GM12872 (cell line): ENCODE measurements around the gene PPFIBP2.

Experiments
- TF ChIP-seq, protein P1 (sequence below): IDR thresholded peaks from 3 replicates; pipeline ENCODE4 v1.5.1; 2011; ENCODE audit warnings: low read depth, mild to moderate bottlenecking, low read length, moderate library complexity; ENCODE audit not compliant: insufficient read depth

Gene PPFIBP2

DNA sequence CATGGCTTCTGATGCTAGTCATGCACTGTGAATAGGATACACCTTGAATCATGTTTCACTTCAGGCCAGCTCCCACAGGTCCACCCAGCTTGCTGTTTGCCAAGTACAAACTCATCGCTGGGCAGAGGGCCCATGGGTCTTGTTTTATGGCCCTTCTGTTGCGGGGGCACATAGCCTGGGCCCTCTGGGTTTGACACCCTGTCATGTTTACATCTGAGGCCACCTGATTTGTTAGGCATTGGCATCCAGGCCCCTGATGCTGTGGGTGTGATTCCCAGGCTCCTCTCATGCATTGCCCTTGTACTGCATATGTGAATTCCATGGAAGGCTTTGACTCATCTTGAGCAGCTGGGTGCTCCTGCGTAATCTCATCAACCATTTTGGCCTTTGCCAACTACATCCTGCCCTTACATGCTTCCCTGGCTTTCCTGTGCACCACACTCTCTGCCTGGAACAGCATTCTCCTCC is 32.6 kb downstream of the PPFIBP2 start:
- TF ChIP-seq, protein P1, sequence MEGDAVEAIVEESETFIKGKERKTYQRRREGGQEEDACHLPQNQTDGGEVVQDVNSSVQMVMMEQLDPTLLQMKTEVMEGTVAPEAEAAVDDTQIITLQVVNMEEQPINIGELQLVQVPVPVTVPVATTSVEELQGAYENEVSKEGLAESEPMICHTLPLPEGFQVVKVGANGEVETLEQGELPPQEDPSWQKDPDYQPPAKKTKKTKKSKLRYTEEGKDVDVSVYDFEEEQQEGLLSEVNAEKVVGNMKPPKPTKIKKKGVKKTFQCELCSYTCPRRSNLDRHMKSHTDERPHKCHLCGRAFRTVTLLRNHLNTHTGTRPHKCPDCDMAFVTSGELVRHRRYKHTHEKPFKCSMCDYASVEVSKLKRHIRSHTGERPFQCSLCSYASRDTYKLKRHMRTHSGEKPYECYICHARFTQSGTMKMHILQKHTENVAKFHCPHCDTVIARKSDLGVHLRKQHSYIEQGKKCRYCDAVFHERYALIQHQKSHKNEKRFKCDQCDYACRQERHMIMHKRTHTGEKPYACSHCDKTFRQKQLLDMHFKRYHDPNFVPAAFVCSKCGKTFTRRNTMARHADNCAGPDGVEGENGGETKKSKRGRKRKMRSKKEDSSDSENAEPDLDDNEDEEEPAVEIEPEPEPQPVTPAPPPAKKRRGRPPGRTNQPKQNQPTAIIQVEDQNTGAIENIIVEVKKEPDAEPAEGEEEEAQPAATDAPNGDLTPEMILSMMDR: no peak

DNA sequence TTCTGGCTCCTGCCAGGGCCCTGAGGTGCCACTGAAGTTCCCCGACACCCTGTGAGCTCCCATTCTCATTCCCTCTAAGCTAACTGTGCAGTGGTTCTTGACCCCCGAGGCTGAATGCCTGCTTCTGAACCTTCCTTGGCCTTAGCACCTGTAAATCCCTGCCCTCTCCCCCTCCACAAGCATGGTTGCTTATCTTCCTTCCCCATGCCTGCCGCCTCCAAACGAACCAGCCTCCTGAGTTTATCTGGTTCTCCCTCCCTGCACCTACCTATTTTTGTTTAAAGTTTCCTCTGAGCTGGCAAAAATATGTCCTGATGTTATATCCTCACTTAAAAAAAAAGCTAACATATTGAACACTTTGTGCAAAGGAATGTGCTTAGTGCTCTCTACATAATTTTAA is 33.9 kb downstream of the PPFIBP2 start:
- TF ChIP-seq, protein P1: no peak

DNA sequence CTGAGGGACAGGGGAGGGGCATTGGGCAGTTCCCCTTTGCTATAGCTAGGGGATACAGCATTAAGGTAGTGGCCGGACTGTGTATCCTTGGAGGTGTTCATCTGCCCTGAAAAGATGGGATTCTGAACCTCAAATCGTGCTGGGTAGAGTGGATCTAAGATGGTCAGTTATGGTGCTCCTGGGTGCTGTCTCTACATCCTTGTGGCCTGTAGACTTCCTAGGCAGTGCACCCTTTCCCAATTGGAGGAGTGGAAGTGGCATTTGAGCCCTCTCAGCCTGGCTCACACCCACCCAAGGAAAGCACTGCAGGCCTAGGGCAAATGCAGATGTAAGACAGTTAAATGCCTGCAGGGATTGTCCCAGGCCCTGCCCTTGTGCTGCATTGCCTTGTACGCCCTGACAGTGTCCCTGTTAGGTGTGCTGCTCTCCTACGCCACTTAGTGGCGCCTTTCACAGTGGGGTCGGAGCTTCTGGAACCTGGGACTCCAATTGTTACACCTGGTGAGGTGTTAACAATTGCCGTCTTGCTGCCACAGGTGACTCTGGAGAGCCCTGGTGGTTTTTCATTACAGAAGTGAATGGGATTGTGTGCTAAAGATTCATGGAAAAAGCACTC is 35.0 kb downstream of the PPFIBP2 start:
- TF ChIP-seq, protein P1: peak; percentile 74

DNA sequence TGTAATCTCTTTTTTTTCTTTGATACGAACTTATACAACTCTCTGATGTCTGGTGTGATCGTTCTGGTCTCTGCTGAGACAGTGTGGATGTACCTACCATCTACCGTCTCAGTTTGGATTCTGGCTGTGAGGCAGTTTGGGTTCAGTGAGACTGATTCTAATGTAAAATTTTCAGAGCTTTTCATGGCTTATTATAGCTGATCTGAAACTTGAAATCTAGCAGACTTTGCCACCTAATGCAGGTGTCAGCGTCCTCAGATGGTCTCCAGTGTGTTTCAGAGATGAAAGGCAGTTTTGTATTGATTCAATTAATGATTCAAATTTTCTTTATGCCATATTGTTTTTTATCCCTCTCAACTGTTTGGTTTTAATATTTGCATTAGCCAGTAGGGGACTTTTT is 35.9 kb downstream of the PPFIBP2 start:
- TF ChIP-seq, protein P1: no peak

DNA sequence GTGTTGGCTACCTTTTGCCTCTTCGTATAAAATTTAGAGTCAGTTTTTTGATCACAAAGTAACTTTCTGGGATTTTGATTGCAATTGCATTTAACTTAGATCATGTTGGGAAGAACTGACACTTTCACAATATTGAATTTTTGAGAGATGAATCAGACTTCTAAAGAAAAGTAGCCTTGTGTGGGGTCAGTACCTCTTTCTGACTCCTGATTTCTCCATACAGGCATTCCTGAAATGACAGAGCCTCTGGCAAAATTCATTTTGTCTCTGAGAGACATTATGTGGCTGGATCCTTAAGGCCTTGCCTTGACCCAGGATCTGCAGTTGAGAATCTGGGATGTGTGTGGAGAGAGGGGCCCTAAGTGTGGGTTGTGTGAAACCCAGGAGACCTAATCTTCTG is 37.8 kb downstream of the PPFIBP2 start:
- TF ChIP-seq, protein P1: no peak

DNA sequence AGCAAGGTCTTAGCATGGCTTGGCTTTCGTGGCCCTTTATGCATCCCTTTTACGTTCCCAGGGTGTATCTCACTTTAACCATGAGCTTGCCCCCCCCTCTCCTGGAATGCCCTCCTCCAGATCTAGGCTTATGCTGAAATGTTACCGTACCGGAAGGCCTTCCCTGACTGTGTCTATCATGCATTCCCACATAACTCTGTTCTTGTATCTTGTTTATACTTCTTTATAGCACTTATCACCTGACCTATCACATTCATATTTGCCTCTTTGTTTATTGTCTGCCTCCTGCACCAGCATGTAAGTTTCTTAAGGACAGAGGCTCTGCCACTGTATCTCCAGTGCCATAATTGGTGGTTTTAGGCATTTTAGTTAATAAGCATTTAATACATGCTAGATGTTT is 38.9 kb downstream of the PPFIBP2 start:
- TF ChIP-seq, protein P1: no peak

DNA sequence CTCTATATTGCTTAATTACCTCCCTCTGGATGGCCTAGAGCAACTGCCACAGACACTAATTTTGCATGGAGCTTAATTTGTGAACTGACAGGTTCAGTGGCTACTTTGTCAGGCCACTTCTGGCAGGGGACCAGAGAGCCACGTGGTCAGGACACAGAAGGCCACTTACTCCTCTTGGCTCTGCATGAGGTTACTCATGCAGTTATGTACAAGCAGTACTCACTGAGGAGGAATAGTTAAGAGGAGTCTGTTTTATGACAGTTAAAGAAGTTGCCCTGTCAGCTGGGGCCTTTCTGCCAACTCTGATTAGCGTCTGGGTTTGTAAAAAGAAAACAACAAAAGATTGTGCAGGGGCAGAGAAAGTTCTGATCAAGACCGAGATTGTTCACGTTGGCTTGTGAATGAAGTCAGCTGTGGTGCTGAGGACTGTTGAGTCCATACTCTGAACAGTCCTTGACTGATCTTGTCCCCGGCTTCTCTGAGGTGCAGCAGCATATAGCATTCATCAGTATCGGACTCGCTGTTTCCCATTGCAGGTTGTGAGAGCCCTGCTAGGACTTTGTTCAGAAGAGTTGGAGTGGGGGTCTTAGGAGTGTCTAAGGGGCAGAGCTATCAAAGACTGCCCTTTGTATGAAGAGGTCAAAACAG is 41.4 kb downstream of the PPFIBP2 start:
- TF ChIP-seq, protein P1: no peak
